Pancreas (tissue), 10 donors: ENCODE data around the gene PTPRQ. TPM values are rescaled to one million over a fixed set of nuclear protein-coding genes. Genes with fewer than 3 reads are reported as not detected.

Source experiments
- ATAC-seq, 4 donors: fragments of 200-7000 bp; cut with Tn5 transposase; one replicate each; pipeline versions ENCODE4 v1.8.0 to v1.9.1; 2020; ENCODE audit warnings: mild to moderate bottlenecking in 4 of 4, moderate library complexity in 4 of 4
- DNase-seq, 6 donors: peaks; one replicate each; pipeline ENCODE4 v3.0.0-alpha.2; 2020
- FAIRE-seq: peaks from 2 replicates; lab custom pipeline; 2012; peaks lifted over from hg19 to GRCh38; lab: Jason Lieb, UNC
- H3K27ac ChIP-seq, 4 donors: fragments of 200-600 bp; sonication (generic); 1 replicate in 3 of 4; 2 replicates in 1 of 4; pipeline versions ENCODE4 v1.5.0 to v1.8.0; 2020
- H3K27me3 ChIP-seq, 4 donors: fragments of 200-600 bp; one replicate each; pipeline ENCODE4 v1.8.0; 2021
- H3K36me3 ChIP-seq, 3 donors: fragments of 200-600 bp; sonication (generic) in 1 of 3; one replicate each; pipeline versions ENCODE4 v1.5.0 to v1.8.0; 2020 to 2021
- H3K4me1 ChIP-seq, 3 donors: fragments of 200-600 bp; one replicate each; pipeline ENCODE4 v1.8.0; 2021
- H3K4me3 ChIP-seq, 4 donors: fragments of 200-600 bp; sonication (generic) in 2 of 4; one replicate each; pipeline versions ENCODE4 v1.5.0 to v1.8.0; 2020 to 2021
- H3K9me3 ChIP-seq, 4 donors: fragments of 200-600 bp; one replicate each; pipeline ENCODE4 v1.8.0; 2021
- CTCF ChIP-seq, 4 donors: fragments of 200-600 bp; sonication (generic) in 3 of 4; IDR thresholded peaks; one replicate each; pipeline versions ENCODE4 v1.5.0 to v1.8.0; 2021; ENCODE audit warnings: antibody characterized with exemption in 4 of 4
- WGBS, 2 donors: extraction: QIAGEN DNeasy Blood & Tissue Kit; methylation state at CpG; one replicate each; pipeline ENCODE4 v1.1.7; 2013; 5-methylcytosine and 5-hydroxymethylcytosine counted together
- intact Hi-C, 3 donors: fragments of 100-400 bp; cut with DNase I; formaldehyde crosslinking; loops; one replicate each; pipeline versions ENCODE4 v1.11.1 to v1.14.2; 2022
- polyA plus RNA-seq, 2 donors: library from polyadenylated mRNA; stranded (reverse); fragments of 200-250 nt; gene quantifications; one replicate each; pipeline ENCODE4 v1.2.3, GENCODE V29; 2013
- total RNA-seq, 6 donors: library from RNA; stranded (reverse); fragmentation: NEBNext Ultra II Directional in 4 of 6; extraction: Animal tissue kit (Norgen Biotek cat#: 25700) in 4 of 6; gene quantifications; one replicate each; pipeline versions ENCODE4 v1.2.1 to v1.2.4, GENCODE V29; 2021 to 2023
- donor health status: healthy with polysubstance abuse.
- donor health status: DM: no; HTN: no; CAD: no; lungs with moderate emphysema.
- donor health status: DM: no; HTN: no; CAD: no.
- donor health status: control.
- donor health status: control.
- donor health status: Bipolar disorder and iron deficiency.
- donor health status: DM: yes; HTN: yes; CAD: no.
- donor health status: DM: no; HTN: no; CAD: no.
- donor health status: DM: no; HTN: no; CAD: no.
- donor health status: DM: yes; HTN: yes; CAD: no.

The PTPRQ gene
- total and polyA plus RNA-seq, 8 donors = 0.09 to 0.91 (median 0.43) TPM

GRCh38 chr12:80721326-80721725, 277.3 kb downstream of the PTPRQ start:
- Histone ChIP-seq H3K36me3 (no peaks in the 10 kb centered on the region), H3K4me1 (peaks cover 0 to 7% (median 5%) of the 10 kb centered on the region in 3 donors), H3K27me3 (peaks cover 0 to 17% (median 2%) of the 10 kb centered on the region in 4 donors), H3K9me3 (no peaks in the 10 kb centered on the region), H3K27ac (no peak overlapping the region), H3K4me3 (no peak overlapping the region)
- ATAC-seq (no peak), FAIRE-seq (no peak), DNase-seq (no peak)
- intact Hi-C loops = no loop called here
- no peak for TF ChIP-seq CTCF (IDR thresholded peaks at IDR 0.05)
- 71 to 83% methylated on average over 3 of the region's 3 CpGs for WGBS, 2 donors
